ENCODE results near the gene COL9A2. TPM values are rescaled to one million over a fixed set of nuclear protein-coding genes. Genes with fewer than 3 reads are reported as not detected.

COL9A2 gene
- polyA plus RNA-seq, 2 of the 4 experiments (the other 2 are of a cell fraction): 0.12 to 0.16 TPM

DNA sequence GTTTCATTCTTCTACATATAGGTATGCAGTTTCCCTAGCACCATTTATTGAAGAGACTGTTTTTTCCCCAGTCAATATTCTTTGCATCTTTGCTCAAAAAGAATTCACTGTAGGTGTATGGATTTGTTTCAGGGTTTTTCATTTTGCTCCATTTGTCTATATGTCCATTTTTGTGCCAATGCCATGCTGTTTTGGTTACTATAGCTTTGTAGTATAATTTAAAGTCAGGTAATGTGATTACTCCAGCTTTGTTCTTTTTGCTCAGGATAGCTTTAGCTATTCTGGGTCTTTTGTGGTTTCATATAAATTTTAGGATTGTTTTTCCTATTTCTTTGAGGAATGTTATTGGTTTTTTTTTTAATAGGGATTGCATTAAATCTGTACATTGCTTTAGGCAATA, 40.5 kb upstream of the COL9A2 start:
- ATAC-seq (no peak), FAIRE-seq (no peak), DNase-seq (ENCODE audit: low read depth in 1 of 2, low spot score in 1 of 2) (no peak)
- H3K9me3 ChIP-seq: peaks cover 20% of the 10 kb centered on the region; the same call in 2 of the 3 replicates
- POLR2A ChIA-PET: no interaction called here
- H3K4me3 ChIP-seq: no peak overlapping the region
- no peak overlapping the region for H3K27ac ChIP-seq
- no peaks in the 10 kb centered on the region for H3K4me1 ChIP-seq
- TF ChIP-seq MYC (IDR thresholded peaks at IDR 0.05; ENCODE audit: borderline replicate concordance, low read length) (no peak), ESRRA (IDR thresholded peaks at IDR 0.05; ENCODE audit: borderline replicate concordance, low read length) (no peak), NPAS2 (CRISPR knock-in tag; IDR thresholded peaks at IDR 0.05; ENCODE audit: borderline replicate concordance) (no peak), ZFP36 (IDR thresholded peaks at IDR 0.05; ENCODE audit: borderline replicate concordance, partially characterized antibody) (no peak), BHLHE40 (IDR thresholded peaks at IDR 0.05; ENCODE audit: low read depth, low read length) (no peak), PHF8 (IDR thresholded peaks at IDR 0.05; ENCODE audit: borderline replicate concordance, low read depth) (no peak), ZC3H11A (IDR thresholded peaks at IDR 0.05) (no peak), NFE2L2 (conservative IDR thresholded peaks at IDR 0.05; ENCODE audit: low read length) (no peak), FOSL2 (IDR thresholded peaks at IDR 0.05) (no peak), FOSL2 (CRISPR knock-in tag; IDR thresholded peaks at IDR 0.05) (no peak), KDM1A (IDR thresholded peaks at IDR 0.05; ENCODE audit: low read depth) (no peak), RFX5 (IDR thresholded peaks at IDR 0.05) (no peak), MAZ (IDR thresholded peaks at IDR 0.05; ENCODE audit: borderline replicate concordance, low read depth, low read length) (no peak), EHMT2 (IDR thresholded peaks at IDR 0.05; ENCODE audit: low read depth) (no peak)
- H3K4me2 ChIP-seq: no peak overlapping the region
- CTCF ChIA-PET: interaction anchor here (0.8 to 1.0 kb wide), 2 partner anchors 18 to 273 kb away, joined by 3 read pairs; no protein-coding TSS in a partner anchor

DNA sequence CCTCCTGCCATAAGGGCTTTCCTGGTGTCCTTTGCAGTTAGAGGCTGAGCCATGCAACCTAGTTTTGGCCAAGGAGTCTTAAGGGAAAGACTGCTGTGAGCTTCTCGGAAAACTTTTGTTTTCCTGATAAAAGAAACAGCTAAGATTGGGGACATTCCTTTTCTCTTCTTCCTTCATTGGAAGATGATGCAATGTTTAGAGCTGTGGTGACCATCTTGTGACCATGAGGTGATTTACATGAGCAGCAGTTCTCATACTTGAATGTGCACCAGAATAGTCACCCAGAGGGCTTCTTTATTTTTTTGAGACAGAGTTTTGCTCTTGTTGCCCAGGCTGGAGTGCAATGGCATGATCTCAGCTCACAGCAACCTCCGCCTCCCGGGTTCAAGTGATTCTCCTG, 36.0 kb upstream of the COL9A2 start:
- FAIRE-seq (no peak), ATAC-seq (no peak), DNase-seq (ENCODE audit: low read depth in 1 of 2, low spot score in 1 of 2) (no peak)
- Histone ChIP-seq H3K4me2 (no peak overlapping the region), H3K4me1 (no peaks in the 10 kb centered on the region), H3K4me3 (no peak overlapping the region), H3K27ac (no peak overlapping the region), H3K9me3 (peaks cover 11% of the 10 kb centered on the region; the same call in 2 of the 3 replicates)
- 73% methylated on average over 3 of the region's 3 CpGs for whole genome bisulfite sequencing (ENCODE audit: missing lambda C conversion rate)
- ChIA-PET CTCF (interaction anchor here (2.5 kb wide), 1 partner anchor 14 kb away, joined by 11 read pairs; no protein-coding TSS in a partner anchor), POLR2A (no interaction called here)
- TF ChIP-seq EHF (CRISPR knock-in tag; IDR thresholded peaks at IDR 0.05) (no peak), SREBF2 (IDR thresholded peaks at IDR 0.05) (no peak), HEYL (CRISPR knock-in tag; IDR thresholded peaks at IDR 0.05) (no peak), BHLHE40 (IDR thresholded peaks at IDR 0.05; ENCODE audit: low read depth, low read length) (no peak)
- TF ChIP-seq, protein P1, sequence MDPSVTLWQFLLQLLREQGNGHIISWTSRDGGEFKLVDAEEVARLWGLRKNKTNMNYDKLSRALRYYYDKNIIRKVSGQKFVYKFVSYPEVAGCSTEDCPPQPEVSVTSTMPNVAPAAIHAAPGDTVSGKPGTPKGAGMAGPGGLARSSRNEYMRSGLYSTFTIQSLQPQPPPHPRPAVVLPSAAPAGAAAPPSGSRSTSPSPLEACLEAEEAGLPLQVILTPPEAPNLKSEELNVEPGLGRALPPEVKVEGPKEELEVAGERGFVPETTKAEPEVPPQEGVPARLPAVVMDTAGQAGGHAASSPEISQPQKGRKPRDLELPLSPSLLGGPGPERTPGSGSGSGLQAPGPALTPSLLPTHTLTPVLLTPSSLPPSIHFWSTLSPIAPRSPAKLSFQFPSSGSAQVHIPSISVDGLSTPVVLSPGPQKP (IDR thresholded peaks at IDR 0.05; ENCODE audit: low read depth, low read length): no peak

DNA sequence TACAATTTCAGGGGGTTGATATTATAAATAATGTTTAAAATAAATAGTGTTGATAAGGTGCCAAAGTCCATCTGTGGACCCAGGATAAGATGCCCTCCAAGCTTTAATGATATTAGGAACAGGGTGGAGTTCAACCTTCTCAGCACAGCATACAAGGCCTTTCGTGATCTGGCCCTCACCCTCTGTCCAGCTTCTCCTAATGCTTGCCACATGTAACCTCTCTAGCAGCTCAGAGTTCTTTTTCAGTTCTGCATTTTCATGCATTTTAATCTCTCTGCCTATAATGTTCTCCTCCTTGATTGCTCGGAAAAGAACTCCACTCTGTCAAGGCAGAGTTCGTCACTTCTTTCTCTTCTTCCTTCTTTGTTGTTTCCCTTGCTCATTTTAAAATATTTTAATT, 35.0 kb upstream of the COL9A2 start:
- peaks cover 1% of the 10 kb centered on the region; the same call in 1 of the 3 replicates for H3K9me3 ChIP-seq
- FAIRE-seq: no peak
- no peak for ATAC-seq
- WGBS (ENCODE audit: missing lambda C conversion rate): 64% methylated on average over 3 of the region's 3 CpGs
- no peak for TF ChIP-seq ZC3H11A (IDR thresholded peaks at IDR 0.05)
- TF ChIP-seq POLR2AphosphoS2 (conservative IDR thresholded peaks at IDR 0.05; ENCODE audit: low read length): no peak
- no peak for TF ChIP-seq HEYL (CRISPR knock-in tag; IDR thresholded peaks at IDR 0.05)
- no peak for TF ChIP-seq JUN (IDR thresholded peaks at IDR 0.05)
- TF ChIP-seq, protein P2, sequence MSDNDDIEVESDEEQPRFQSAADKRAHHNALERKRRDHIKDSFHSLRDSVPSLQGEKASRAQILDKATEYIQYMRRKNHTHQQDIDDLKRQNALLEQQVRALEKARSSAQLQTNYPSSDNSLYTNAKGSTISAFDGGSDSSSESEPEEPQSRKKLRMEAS (IDR thresholded peaks at IDR 0.05): no peak
- TF ChIP-seq NFE2L2 (conservative IDR thresholded peaks at IDR 0.05; ENCODE audit: low read length): no peak
- no peaks in the 10 kb centered on the region for H3K4me1 ChIP-seq
- ChIA-PET POLR2A (no interaction called here), CTCF (interaction anchor here (0.5 to 1.4 kb wide), 3 partner anchors 13 to 303 kb away, joined by 3 to 9 read pairs (median 3); no protein-coding TSS in a partner anchor)
- no peak for DNase-seq (ENCODE audit: low read depth in 1 of 2, low spot score in 1 of 2)
- H3K4me3 ChIP-seq: no peak overlapping the region
- H3K4me2 ChIP-seq: no peak overlapping the region
- H3K27ac ChIP-seq: no peak overlapping the region

DNA sequence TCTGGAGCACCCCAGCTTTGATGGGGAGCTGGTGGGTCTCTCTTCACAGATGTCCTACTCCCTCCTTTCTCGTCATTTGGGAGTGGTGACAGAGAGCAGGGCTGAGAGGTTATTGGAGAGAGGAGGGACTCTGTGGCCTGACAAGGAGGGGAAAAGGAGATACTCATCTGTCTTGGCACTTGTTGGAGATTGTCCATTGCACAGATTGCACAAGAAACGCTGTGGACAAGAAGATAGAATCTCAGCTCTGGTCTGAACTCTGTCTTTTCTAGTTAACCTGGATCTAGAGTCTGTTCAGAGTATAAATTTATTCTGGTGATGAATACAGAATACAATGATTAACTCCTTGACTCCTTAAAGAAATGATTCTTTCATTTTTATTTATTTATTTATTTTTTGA, 34.0 kb upstream of the COL9A2 start:
- Histone ChIP-seq H3K4me3 (no peak overlapping the region), H3K9me3 (no peaks in the 10 kb centered on the region), H3K4me1 (no peaks in the 10 kb centered on the region), H3K4me2 (no peak overlapping the region), H3K27ac (no peak overlapping the region)
- ChIA-PET CTCF (interaction anchor here (0.6 to 1.4 kb wide), 3 partner anchors 12 to 34 kb away, joined by 3 to 9 read pairs (median 3); no protein-coding TSS in a partner anchor), POLR2A (no interaction called here)
- WGBS (ENCODE audit: missing lambda C conversion rate): 29% methylated on average over 2 of the region's 2 CpGs
- DNase-seq (ENCODE audit: low read depth in 1 of 2, low spot score in 1 of 2) (no peak), FAIRE-seq (no peak), ATAC-seq (no peak)
- TF ChIP-seq NFE2L2 (conservative IDR thresholded peaks at IDR 0.05; ENCODE audit: low read length) (no peak), MYC (IDR thresholded peaks at IDR 0.05; ENCODE audit: borderline replicate concordance, low read length) (no peak), SREBF2 (IDR thresholded peaks at IDR 0.05) (no peak), CHD4 (IDR thresholded peaks at IDR 0.05; ENCODE audit: borderline replicate concordance) (no peak), MAFK (IDR thresholded peaks at IDR 0.05; ENCODE audit: partially characterized antibody) (no peak), JUN (IDR thresholded peaks at IDR 0.05) (no peak), ZNF302 (CRISPR knock-in tag; IDR thresholded peaks at IDR 0.05) (no peak), HEYL (CRISPR knock-in tag; IDR thresholded peaks at IDR 0.05) (no peak), EHMT2 (IDR thresholded peaks at IDR 0.05; ENCODE audit: low read depth) (no peak), JUNB (IDR thresholded peaks at IDR 0.05) (no peak), CBX2 (IDR thresholded peaks at IDR 0.05; ENCODE audit: borderline replicate concordance, low read depth) (no peak), HDAC2 (IDR thresholded peaks at IDR 0.05) (no peak), ZFP36 (IDR thresholded peaks at IDR 0.05; ENCODE audit: borderline replicate concordance, partially characterized antibody) (no peak)
- TF ChIP-seq, protein P3, sequence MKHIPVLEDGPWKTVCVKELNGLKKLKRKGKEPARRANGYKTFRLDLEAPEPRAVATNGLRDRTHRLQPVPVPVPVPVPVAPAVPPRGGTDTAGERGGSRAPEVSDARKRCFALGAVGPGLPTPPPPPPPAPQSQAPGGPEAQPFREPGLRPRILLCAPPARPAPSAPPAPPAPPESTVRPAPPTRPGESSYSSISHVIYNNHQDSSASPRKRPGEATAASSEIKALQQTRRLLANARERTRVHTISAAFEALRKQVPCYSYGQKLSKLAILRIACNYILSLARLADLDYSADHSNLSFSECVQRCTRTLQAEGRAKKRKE (CRISPR knock-in tag; IDR thresholded peaks at IDR 0.05; ENCODE audit: low read depth): no peak

Data from A549 (cell line).